ENCODE results near the gene GNAI2.
"Not testable (repeated sequence)": the region's sequence is repeated elsewhere in the genome, so short reads cannot be mapped to it uniquely, and the experiment has no call there.

Gene GNAI2

GRCh38 chr3:50267280-50267913, 31.4 kb downstream of the GNAI2 start:
- no peak for DNase-seq

GRCh38 chr3:50268276-50268675, 32.3 kb downstream of the GNAI2 start:
- DNase-seq = no peak

- DNase-seq = no peak
Observed at GRCh38 chr3:50268703-50269451, 32.9 kb downstream of the GNAI2 start, which contains the start of gene SEMA3B. TSS of gene SEMA3B (plus strand) at chr3:50269147. CDS start at chr3:50269241, 94 bp downstream.

DNA sequence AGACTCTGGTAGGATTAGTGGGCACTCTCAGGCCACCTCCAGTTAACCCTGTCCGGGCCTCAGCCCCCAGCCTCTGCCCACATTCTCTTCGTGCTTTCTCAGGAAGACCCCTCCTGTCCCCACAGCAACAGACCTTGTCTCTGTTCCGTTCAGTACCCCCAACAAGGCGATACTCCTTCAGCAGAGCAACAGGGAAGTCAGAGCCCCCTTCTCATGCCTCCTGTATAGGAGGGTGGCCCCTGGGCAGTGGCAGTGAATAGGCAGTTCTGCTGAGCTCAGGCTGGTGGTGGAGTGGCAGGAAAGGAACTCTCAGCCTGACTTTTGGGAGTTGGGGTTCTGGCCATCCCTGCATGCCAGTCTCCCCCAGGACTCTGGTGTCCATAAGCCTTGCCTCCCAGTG, 33.5 kb downstream of the GNAI2 start:
- no peak for DNase-seq

DNA sequence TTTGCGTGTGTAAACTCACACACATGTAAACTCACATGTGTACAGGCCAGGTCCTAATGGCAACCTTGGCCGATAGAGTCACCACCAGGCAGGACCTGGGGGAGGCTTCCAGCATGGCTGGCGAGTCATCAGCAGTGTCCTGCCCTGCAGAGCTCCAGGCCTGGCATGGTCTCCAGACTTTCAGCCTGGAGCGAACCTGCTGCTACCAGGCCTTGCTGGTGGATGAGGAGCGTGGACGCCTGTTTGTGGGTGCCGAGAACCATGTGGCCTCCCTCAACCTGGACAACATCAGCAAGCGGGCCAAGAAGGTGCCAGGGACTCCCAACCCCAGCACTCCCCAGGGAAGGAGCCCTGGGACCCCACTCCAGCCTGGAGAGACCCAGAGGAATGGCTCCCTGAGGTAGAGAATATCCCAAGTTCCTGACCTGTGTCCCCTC, 34.0 kb downstream of the GNAI2 start:
- no peak for DNase-seq

GRCh38 chr3:50270422-50271224, 34.6 kb downstream of the GNAI2 start:
- no peak for DNase-seq

DNA sequence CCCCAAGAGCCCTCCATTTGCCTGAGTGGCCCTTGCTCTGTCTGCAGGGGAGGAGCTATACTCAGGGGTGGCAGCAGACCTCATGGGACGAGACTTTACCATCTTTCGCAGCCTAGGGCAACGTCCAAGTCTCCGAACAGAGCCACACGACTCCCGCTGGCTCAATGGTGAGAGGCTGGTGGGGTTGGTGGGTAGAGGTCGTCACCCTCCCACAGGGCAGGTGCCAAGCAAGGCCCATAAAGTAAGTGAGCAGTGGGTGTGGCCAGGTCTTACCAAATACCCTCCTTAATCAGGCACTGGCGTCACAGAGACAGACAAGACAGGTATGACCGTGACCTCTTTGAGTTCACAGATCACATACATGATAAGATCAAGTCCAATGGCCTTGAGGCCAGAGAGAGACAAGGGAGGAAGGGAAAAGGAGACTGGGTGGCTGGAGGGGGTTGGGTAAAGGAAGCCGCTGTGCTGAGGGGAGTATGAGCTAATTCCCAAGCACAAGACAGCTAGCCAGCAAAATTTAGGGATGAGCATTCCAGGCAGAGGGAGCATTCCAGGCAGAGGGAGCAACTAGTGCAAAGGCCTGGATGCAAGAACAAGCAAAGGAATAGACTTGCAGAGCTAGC, 35.4 kb downstream of the GNAI2 start:
- no peak for DNase-seq

- DNase-seq = not testable (repeated sequence)
Observed at GRCh38 chr3:50272538-50272910, 36.5 kb downstream of the GNAI2 start.

GRCh38 chr3:50272911-50273688, 37.1 kb downstream of the GNAI2 start:
- no peak for DNase-seq

DNA sequence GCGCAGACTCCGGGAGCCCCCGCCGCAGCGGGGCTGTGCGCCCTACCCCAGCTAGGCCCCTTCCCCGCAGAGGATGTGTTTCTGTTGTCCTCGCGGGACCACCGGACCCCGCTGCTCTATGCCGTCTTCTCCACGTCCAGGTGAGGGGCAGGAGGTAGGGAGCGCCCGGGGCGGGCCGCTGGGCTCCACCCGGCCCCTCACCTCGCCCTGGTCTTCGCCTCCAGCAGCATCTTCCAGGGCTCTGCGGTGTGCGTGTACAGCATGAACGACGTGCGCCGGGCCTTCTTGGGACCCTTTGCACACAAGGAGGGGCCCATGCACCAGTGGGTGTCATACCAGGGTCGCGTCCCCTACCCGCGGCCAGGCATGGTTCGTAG, 37.7 kb downstream of the GNAI2 start:
- no peak for DNase-seq

- DNase-seq = peak; percentile 10
Observed at GRCh38 chr3:50274371-50275104, 38.5 kb downstream of the GNAI2 start.

DNA sequence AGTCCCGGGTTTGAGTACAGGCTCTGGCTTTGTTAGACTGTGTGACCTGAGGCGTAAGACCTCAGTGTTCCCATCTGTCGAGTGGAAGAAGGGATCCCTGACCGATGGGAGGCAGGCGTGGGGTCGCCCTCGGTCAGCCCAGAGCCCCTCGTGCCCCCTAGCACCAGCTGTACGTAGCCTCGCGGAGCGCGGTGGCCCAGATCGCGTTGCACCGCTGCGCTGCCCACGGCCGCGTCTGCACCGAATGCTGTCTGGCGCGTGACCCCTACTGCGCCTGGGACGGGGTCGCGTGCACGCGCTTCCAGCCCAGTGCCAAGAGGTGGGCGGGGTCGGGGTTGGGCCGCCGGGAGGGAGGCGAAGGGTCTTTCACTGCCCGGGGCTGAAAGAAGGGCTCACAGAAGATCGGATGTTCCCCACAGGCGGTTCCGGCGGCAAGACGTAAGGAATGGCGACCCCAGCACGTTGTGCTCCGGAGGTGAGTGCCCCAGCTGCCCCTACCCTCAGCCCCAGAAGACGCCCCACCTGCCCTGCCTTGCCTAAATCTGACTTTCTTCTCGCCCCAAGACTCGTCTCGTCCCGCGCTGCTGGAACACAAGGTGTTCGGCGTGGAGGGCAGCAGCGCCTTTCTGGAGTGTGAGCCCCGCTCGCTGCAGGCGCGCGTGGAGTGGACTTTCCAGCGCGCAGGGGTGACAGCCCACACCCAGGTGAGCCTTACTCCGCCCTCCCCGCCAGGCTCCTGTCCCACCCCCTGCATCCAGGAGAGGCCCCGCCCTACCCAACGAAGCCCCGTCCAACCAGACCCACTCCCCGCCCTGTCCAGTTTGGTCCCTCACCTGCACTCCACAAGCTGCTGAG, 39.4 kb downstream of the GNAI2 start:
- no peak for DNase-seq

DNA sequence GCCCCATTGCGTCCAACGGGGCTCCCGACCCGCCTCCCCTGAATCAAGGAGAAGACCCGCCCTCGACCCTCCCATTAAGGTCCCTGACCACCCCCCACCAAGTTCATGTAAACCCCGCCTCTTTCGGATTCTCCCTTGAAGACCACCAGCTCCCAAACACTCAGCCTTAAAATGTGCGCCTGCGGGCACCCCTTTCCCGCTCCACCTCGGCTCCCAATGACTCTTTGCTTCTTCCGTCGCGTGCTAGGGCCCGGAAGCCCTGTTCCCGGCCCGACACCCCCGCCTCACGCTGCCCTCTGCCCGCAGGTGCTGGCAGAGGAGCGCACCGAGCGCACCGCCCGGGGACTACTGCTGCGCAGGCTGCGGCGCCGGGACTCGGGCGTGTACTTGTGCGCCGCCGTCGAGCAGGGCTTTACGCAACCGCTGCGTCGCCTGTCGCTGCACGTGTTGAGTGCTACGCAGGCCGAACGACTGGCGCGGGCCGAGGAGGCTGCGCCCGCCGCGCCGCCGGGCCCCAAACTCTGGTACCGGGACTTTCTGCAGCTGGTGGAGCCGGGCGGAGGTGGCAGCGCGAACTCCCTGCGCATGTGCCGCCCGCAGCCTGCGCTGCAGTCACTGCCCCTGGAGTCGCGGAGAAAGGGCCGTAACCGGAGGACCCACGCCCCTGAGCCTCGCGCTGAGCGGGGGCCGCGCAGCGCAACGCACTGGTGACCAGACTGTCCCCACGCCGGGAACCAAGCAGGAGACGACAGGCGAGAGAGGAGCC, 40.2 kb downstream of the GNAI2 start:
- DNase-seq = no peak

- no peak for DNase-seq
Observed at GRCh38 chr3:50276762-50277101, 40.7 kb downstream of the GNAI2 start.

DNA sequence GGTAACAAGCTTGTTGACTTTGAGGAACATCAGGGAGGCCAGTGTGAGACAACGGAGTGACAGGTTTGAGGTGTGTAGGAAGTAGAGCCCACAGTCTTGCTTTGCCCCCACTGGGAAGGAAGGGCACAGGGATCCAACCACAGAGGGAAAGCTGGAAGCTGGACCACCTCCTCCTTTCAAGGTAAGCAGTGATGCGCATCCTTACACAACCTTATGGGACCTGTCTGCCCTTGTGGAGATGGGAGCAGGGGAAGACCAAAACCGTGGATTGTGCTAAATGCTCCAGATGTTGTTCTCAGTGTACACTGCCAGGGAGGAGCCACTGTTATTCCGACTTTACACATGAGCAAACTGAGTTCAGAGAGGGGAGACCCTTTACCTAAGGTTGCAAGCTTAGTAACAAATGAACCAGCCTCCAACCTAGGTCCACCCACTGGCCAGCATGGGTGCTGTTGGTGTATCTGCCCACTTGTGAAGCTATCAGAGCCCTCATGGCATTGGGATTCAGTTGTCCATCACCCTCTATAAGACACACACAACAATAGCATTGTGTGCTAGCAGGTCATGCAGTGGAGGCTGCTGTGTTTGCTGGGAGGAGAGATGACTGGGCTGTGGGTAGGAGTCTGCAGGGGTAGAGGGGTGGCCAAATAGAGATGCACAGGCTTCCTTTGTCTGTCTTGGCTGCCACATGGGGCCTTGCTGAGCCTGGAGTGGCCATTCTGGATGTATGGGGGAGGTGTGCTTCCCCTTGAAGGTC, 42.3 kb downstream of the GNAI2 start:
- no peak for DNase-seq

- DNase-seq = no peak
Observed at GRCh38 chr3:50278880-50279224, 42.8 kb downstream of the GNAI2 start, which contains the start of gene LSMEM2. TSS of gene LSMEM2 (plus strand) at chr3:50279087. CDS start at chr3:50279114, 27 bp downstream.

GRCh38 chr3:50279255-50280016, 43.4 kb downstream of the GNAI2 start:
- no peak for DNase-seq

GRCh38 chr3:50284121-50284520, 48.1 kb downstream of the GNAI2 start:
- not testable (repeated sequence) for DNase-seq

Data from NCI-H1694 (cell line).